ENCODE data around the gene IGSF11. TPM values are rescaled to one million over a fixed set of nuclear protein-coding genes. Genes with fewer than 3 reads are reported as not detected.

IGSF11 gene
- total RNA-seq, 4 donors from 2014 or later = 0.27 to 0.95 (median 0.59) TPM

- H3K4me1 ChIP-seq = peaks cover 0 to 9% (median 7%) of the 10 kb centered on the region in 4 donors
- peak overlapping the region in 3 of 4 donors; percentile 46 to 59 (median 58) for H3K4me3 ChIP-seq
- H3K9me3 ChIP-seq = no peaks in the 10 kb centered on the region
- no peak for TF ChIP-seq POLR2AphosphoS5 (IDR thresholded peaks at IDR 0.05)
- TF ChIP-seq CTCF (IDR thresholded peaks at IDR 0.05) = no peak
- TF ChIP-seq EP300 (IDR thresholded peaks at IDR 0.05; ENCODE audit: low read depth) = no peak
- TF ChIP-seq POLR2A (IDR thresholded peaks at IDR 0.05) = no peak
- no peak overlapping the region for H3K27ac ChIP-seq
- H3K36me3 ChIP-seq = no peaks in the 10 kb centered on the region
- in situ Hi-C loops (cut with MboI; ENCODE audit: low pct_ligation_motif_present in 1 of 4, low pct_unique_long_range_greater_than_20kb in 1 of 4, low sequenced_read_pairs in 3 of 4) = loop anchor here in 1 of 4 donors (10.0 kb wide), 1 partner anchor 150 kb away; no protein-coding TSS in a partner anchor
- peaks cover 68% of the 10 kb centered on the region for H3K27me3 ChIP-seq
- DNase-seq = no peak
- WGBS, 2 donors (ENCODE audit: low coverage in 1 of 2) = 0 to 1% methylated on average over 1 to 18 of the region's 18 CpGs
- intact Hi-C loops (cut with DNase I; ENCODE audit: low total_unique reads) = loop anchor here (10.0 kb wide), 1 partner anchor 150 kb away; no protein-coding TSS in a partner anchor
These were observed 334 bp upstream of the IGSF11 start for GRCh38 chr3:119035014-119035346.

- 51 to 59% methylated on average over 12 to 14 of the region's 14 CpGs for WGBS, 2 donors (ENCODE audit: low coverage in 1 of 2)
- in situ Hi-C loops (cut with MboI; ENCODE audit: low pct_ligation_motif_present in 1 of 4, low pct_unique_long_range_greater_than_20kb in 1 of 4, low sequenced_read_pairs in 3 of 4) = loop anchor here in 1 of 4 donors (10.0 kb wide), 1 partner anchor 149 kb away; no protein-coding TSS in a partner anchor
- Histone ChIP-seq H3K27me3 (peaks cover 64% of the 10 kb centered on the region), H3K36me3 (no peaks in the 10 kb centered on the region), H3K9me3 (no peaks in the 10 kb centered on the region), H3K27ac (peak overlapping the region in 1 of 4 donors; percentile 40), H3K4me3 (peak overlapping the region in 3 of 4 donors; percentile 46 to 59 (median 58)), H3K4me1 (peaks cover 0 to 9% (median 7%) of the 10 kb centered on the region in 4 donors)
- DNase-seq = no peak
- intact Hi-C loops (cut with DNase I; ENCODE audit: low total_unique reads) = loop anchor here (10.0 kb wide), 1 partner anchor 149 kb away; no protein-coding TSS in a partner anchor
- TF ChIP-seq POLR2A (IDR thresholded peaks at IDR 0.05) (no peak), POLR2AphosphoS5 (IDR thresholded peaks at IDR 0.05) (no peak), EP300 (IDR thresholded peaks at IDR 0.05; ENCODE audit: low read depth) (no peak), CTCF (IDR thresholded peaks at IDR 0.05) (no peak)
These were observed 1.0 kb downstream of the IGSF11 start for GRCh38 chr3:119033393-119034255.

- in situ Hi-C loops (cut with MboI; ENCODE audit: low pct_ligation_motif_present in 1 of 4, low pct_unique_long_range_greater_than_20kb in 1 of 4, low sequenced_read_pairs in 3 of 4) = no loop called here
These were observed 9.4 kb downstream of the IGSF11 start for GRCh38 chr3:119025171-119025795.

More at GRCh38 chr3:119025171-119025795, 9.4 kb downstream of the IGSF11 start:
- no peaks in the 10 kb centered on the region for H3K27me3 ChIP-seq
- no peak overlapping the region for H3K27ac ChIP-seq
- no peaks in the 10 kb centered on the region for H3K9me3 ChIP-seq
- TF ChIP-seq POLR2A (IDR thresholded peaks at IDR 0.05) = no peak
- TF ChIP-seq CTCF (IDR thresholded peaks at IDR 0.05) = no peak
- TF ChIP-seq EP300 (IDR thresholded peaks at IDR 0.05; ENCODE audit: low read depth) = no peak
- no peak for TF ChIP-seq POLR2AphosphoS5 (IDR thresholded peaks at IDR 0.05)
- no peak for DNase-seq
- no peaks in the 10 kb centered on the region for H3K4me1 ChIP-seq
- 58 to 83% methylated on average over 3 of the region's 3 CpGs for WGBS, 2 donors (ENCODE audit: low coverage in 1 of 2)
- intact Hi-C loops (cut with DNase I; ENCODE audit: low total_unique reads) = no loop called here
- H3K4me3 ChIP-seq = no peak overlapping the region
- H3K36me3 ChIP-seq = no peaks in the 10 kb centered on the region
